ENCODE results near the gene MSI2. TPM values are rescaled to one million over a fixed set of nuclear protein-coding genes. Genes with fewer than 3 reads are reported as not detected.

MSI2 gene
- total and polyA plus RNA-seq, 2 experiments from 2014 or later = 15.7 to 76.4 TPM

GRCh38 chr17:57605675-57606105 is 349.4 kb downstream of the MSI2 start:
- Histone ChIP-seq H3K27me3 (no peaks in the 10 kb centered on the region), H3K4me1 (ENCODE audit: low read depth) (peaks cover 22% of the 10 kb centered on the region), H3K27ac (peak overlapping the region; percentile 78), H3K4me3 (no peak overlapping the region), H3K36me3 (no peaks in the 10 kb centered on the region), H3K9me3 (ENCODE audit: low read depth) (no peaks in the 10 kb centered on the region)
- TF ChIP-seq CTCF (IDR thresholded peaks at IDR 0.05; ENCODE audit: low read depth, low read length) = no peak
- peak; percentile 68 to 74 for DNase-seq (ENCODE audit: low read depth in 1 of 2, low spot score in 1 of 2)

DNA sequence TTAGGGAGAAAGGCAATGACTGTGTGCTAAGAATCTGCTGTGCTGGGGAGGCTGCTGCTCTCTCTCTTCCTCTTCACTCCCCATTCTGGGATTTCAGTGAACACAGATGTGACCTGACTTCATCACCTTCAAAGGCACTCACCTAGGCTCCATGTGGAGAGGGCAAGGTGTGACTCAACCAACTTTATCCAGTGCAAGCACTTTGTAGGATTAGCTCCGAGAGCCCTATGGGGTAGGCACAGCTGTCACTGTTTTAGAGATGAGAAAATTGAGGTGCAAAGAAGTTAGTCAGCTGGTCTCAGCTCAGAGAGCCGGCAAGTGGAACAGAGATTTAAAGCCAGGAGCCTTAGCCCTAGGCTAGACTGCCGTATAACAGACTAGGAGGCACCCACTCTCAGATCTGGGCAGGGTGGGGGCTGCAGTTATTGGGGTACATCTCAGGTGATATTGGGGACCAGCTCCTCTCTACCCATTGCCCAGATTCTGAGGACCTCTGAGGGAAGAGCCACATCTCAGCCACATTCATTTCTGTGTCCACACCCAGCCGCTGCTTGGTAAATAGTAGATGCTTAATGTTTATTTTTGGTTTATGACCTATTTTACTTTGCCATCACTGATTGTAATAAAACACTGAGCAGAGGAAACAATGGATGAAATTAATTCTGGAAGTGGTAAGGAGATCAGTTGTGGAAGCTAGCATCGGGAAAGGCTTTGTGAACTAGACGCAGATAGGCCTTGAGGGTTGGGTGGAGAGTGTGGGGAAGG is 350.0 kb downstream of the MSI2 start:
- Histone ChIP-seq H3K27me3 (no peaks in the 10 kb centered on the region), H3K4me3 (no peak overlapping the region), H3K4me1 (ENCODE audit: low read depth) (peaks cover 22% of the 10 kb centered on the region), H3K9me3 (ENCODE audit: low read depth) (no peaks in the 10 kb centered on the region), H3K27ac (peak overlapping the region; percentile 78), H3K36me3 (no peaks in the 10 kb centered on the region)
- no peak for TF ChIP-seq CTCF (IDR thresholded peaks at IDR 0.05; ENCODE audit: low read depth, low read length)
- DNase-seq (ENCODE audit: low read depth in 1 of 2, low spot score in 1 of 2) = no peak

GRCh38 chr17:57607553-57608120 is 351.3 kb downstream of the MSI2 start:
- Histone ChIP-seq H3K27me3 (no peaks in the 10 kb centered on the region), H3K9me3 (ENCODE audit: low read depth) (no peaks in the 10 kb centered on the region), H3K4me3 (no peak overlapping the region), H3K4me1 (ENCODE audit: low read depth) (peaks cover 22% of the 10 kb centered on the region), H3K36me3 (no peaks in the 10 kb centered on the region), H3K27ac (no peak overlapping the region)
- TF ChIP-seq CTCF (IDR thresholded peaks at IDR 0.05; ENCODE audit: low read depth, low read length) = no peak
- no peak for DNase-seq (ENCODE audit: low read depth in 1 of 2, low spot score in 1 of 2)

- H3K9me3 ChIP-seq (ENCODE audit: low read depth) = no peaks in the 10 kb centered on the region
- no peak overlapping the region for H3K4me3 ChIP-seq
- no peak for TF ChIP-seq CTCF (IDR thresholded peaks at IDR 0.05; ENCODE audit: low read depth, low read length)
- H3K36me3 ChIP-seq = no peaks in the 10 kb centered on the region
- no peak overlapping the region for H3K27ac ChIP-seq
- no peaks in the 10 kb centered on the region for H3K27me3 ChIP-seq
- peaks cover 22% of the 10 kb centered on the region for H3K4me1 ChIP-seq (ENCODE audit: low read depth)
- DNase-seq (ENCODE audit: low read depth in 1 of 2, low spot score in 1 of 2) = no peak
These were observed 352.2 kb downstream of the MSI2 start for GRCh38 chr17:57608369-57609124.

- H3K36me3 ChIP-seq = no peaks in the 10 kb centered on the region
- no peak for TF ChIP-seq CTCF (IDR thresholded peaks at IDR 0.05; ENCODE audit: low read depth, low read length)
- H3K4me3 ChIP-seq = no peak overlapping the region
- H3K27me3 ChIP-seq = no peaks in the 10 kb centered on the region
- DNase-seq (ENCODE audit: low read depth in 1 of 2, low spot score in 1 of 2) = no peak
- H3K9me3 ChIP-seq (ENCODE audit: low read depth) = no peaks in the 10 kb centered on the region
- H3K4me1 ChIP-seq (ENCODE audit: low read depth) = peaks cover 21% of the 10 kb centered on the region
- H3K27ac ChIP-seq = peak overlapping the region; percentile 55
These were observed 353.0 kb downstream of the MSI2 start for GRCh38 chr17:57609125-57609877.
